ENCODE measurements around the gene CLCN3.

DNA sequence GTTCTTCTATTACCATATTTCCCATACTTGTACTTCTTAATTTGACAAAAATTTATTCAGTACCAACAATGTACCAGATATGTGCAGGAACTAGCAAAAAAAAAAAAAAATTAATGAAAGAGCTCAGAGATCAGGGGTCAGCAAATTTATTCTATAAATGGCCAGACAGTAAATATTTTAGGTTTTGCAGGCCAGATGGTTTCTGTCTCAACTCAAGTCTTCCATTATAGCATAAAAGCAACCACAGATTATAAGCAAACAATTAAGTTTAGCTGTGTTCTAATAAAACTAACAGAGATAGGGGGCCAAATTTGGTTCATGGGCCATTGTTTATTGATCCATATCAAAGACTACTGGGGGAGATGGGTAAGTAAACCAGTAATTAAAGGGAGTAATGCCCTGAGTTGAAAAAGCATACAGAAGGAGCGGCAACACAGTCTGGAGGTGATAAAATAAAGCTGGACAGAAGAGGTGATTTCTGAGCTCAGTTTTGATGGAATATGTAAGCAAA lies 27.3 kb upstream of the CLCN3 start:
- no peak for TF ChIP-seq POLR2A (IDR thresholded peaks at IDR 0.05; ENCODE audit: extremely low read depth, insufficient read length)
- TF ChIP-seq, protein P1, sequence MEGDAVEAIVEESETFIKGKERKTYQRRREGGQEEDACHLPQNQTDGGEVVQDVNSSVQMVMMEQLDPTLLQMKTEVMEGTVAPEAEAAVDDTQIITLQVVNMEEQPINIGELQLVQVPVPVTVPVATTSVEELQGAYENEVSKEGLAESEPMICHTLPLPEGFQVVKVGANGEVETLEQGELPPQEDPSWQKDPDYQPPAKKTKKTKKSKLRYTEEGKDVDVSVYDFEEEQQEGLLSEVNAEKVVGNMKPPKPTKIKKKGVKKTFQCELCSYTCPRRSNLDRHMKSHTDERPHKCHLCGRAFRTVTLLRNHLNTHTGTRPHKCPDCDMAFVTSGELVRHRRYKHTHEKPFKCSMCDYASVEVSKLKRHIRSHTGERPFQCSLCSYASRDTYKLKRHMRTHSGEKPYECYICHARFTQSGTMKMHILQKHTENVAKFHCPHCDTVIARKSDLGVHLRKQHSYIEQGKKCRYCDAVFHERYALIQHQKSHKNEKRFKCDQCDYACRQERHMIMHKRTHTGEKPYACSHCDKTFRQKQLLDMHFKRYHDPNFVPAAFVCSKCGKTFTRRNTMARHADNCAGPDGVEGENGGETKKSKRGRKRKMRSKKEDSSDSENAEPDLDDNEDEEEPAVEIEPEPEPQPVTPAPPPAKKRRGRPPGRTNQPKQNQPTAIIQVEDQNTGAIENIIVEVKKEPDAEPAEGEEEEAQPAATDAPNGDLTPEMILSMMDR (IDR thresholded peaks at IDR 0.05; ENCODE audit: low read depth, low read length): no peak
- TF ChIP-seq, protein P2, sequence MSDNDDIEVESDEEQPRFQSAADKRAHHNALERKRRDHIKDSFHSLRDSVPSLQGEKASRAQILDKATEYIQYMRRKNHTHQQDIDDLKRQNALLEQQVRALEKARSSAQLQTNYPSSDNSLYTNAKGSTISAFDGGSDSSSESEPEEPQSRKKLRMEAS (IDR thresholded peaks at IDR 0.05; ENCODE audit: low read depth, low read length): no peak

Data from NB4 (cell line).